Prostate gland (tissue), 2 donors: ENCODE measurements around the gene OR2A1.
"Not testable (repeated sequence)": the region's sequence is repeated elsewhere in the genome, so short reads cannot be mapped to it uniquely, and the experiment has no call there.

ENCODE experiments used
- POLR2A ChIP-seq: fragments of 450-650 bp; IDR thresholded peaks from one replicate; pipeline ENCODE4 v1.6.1; 2016; ENCODE audit warnings: antibody characterized with exemption, mild to moderate bottlenecking
- TF ChIP-seq, protein P1 (sequence below), 4 experiments: fragments of 200-600 bp in 2 of 4; fragments of 450-650 bp in 2 of 4; sonication (generic) in 2 of 4; IDR thresholded peaks; 1 replicate in 3 of 4; 2 replicates in 1 of 4; pipeline ENCODE4 v1.5.1; 2016 to 2019; ENCODE audit warnings: antibody characterized with exemption in 4 of 4, mild to moderate bottlenecking in 2 of 4, moderate library complexity in 2 of 4

DNA sequence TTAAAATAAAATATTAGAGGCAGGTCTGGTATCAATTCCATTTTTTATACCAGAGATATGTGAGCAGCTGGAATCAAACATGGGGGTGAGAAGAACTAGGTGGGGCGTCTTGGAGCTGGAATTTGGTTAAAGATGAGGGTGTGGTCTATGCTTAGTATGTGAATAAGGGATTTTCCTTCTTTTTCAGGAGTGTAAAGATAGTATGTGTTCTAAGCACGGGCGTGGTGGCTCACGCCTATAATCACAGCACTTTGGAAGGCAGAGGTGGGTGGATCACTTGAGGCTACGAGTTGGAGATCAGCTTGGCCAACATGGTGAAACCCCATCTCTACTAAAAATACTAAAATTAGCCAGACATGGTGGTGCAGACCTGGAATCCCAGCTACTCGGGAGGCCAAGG, 36.9 kb upstream of the OR2A1 start:
- TF ChIP-seq, protein P1, sequence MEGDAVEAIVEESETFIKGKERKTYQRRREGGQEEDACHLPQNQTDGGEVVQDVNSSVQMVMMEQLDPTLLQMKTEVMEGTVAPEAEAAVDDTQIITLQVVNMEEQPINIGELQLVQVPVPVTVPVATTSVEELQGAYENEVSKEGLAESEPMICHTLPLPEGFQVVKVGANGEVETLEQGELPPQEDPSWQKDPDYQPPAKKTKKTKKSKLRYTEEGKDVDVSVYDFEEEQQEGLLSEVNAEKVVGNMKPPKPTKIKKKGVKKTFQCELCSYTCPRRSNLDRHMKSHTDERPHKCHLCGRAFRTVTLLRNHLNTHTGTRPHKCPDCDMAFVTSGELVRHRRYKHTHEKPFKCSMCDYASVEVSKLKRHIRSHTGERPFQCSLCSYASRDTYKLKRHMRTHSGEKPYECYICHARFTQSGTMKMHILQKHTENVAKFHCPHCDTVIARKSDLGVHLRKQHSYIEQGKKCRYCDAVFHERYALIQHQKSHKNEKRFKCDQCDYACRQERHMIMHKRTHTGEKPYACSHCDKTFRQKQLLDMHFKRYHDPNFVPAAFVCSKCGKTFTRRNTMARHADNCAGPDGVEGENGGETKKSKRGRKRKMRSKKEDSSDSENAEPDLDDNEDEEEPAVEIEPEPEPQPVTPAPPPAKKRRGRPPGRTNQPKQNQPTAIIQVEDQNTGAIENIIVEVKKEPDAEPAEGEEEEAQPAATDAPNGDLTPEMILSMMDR (IDR thresholded peaks at IDR 0.05): not testable (repeated sequence)
- TF ChIP-seq POLR2A: not testable (repeated sequence)
